Activated gamma-delta T cell treated with anti-CD3 and anti-CD28 coated beads, Interleukin-2, amount 50 U/mL, for 16 hours (primary cell): ENCODE data around the gene SPAAR.
A peak's percentile ranks its signal among the peaks of the same experiment; 100 is the strongest.

Source experiments
- DNase-seq: peaks from one replicate; pipeline ENCODE4 v3.0.0-alpha.2; 2020; ENCODE audit warnings: low read depth

The SPAAR gene

GRCh38 chr9:35948901-35949318 is 39.6 kb downstream of the SPAAR start:
- no peak for DNase-seq

GRCh38 chr9:35951736-35952135 is 42.4 kb downstream of the SPAAR start:
- DNase-seq = no peak

GRCh38 chr9:35952526-35953191 is 43.4 kb downstream of the SPAAR start:
- no peak for DNase-seq

- DNase-seq = peak; percentile 12
Measured at GRCh38 chr9:35954942-35955546, 45.8 kb downstream of the SPAAR start.

- DNase-seq = no peak
Measured at GRCh38 chr9:35956651-35957050, 47.4 kb downstream of the SPAAR start.

- no peak for DNase-seq
Measured at GRCh38 chr9:35958104-35958837, 49.0 kb downstream of the SPAAR start, which contains the start of gene OR2S2. Gene OR2S2 (minus strand): TSS chr9:35958154. CDS start chr9:35958098, 56 bp downstream.

GRCh38 chr9:35960039-35960655 is 50.9 kb downstream of the SPAAR start:
- no peak for DNase-seq
